Keratinocyte (primary cell): ENCODE measurements around the gene SREBF1. TPM values are rescaled to one million over a fixed set of nuclear protein-coding genes. Genes with fewer than 3 reads are reported as not detected.
A peak's percentile ranks its signal among the peaks of the same experiment; 100 is the strongest.

ENCODE experiments used
- DNase-seq: peaks from one replicate; pipeline ENCODE4 v3.0.0-alpha.2; 2011; ENCODE audit warnings: low read depth, missing footprints, low spot score
- FAIRE-seq: peaks from 2 replicates; lab custom pipeline; 2011; peaks lifted over from hg19 to GRCh38; lab: Jason Lieb, UNC
- H2AFZ ChIP-seq: 2 replicates; pipeline ENCODE4 v1.6.0; 2012; ENCODE audit warnings: low read length, control low read depth, inconsistent platforms; ENCODE audit not compliant: control insufficient read depth
- H3K27ac ChIP-seq: 2 replicates; pipeline ENCODE4 v1.5.1; 2011; ENCODE audit warnings: low read length; ENCODE audit not compliant: control insufficient read depth, insufficient read depth
- H3K27me3 ChIP-seq: 3 replicates; pipeline ENCODE4 v1.6.0; 2011; ENCODE audit warnings: low read length; ENCODE audit not compliant: control insufficient read depth, insufficient read depth; ENCODE audit errors: extremely low read depth
- H3K36me3 ChIP-seq, 2 experiments: 2 replicates in 1 of 2; 3 replicates in 1 of 2; pipeline ENCODE4 v1.5.1; 2011; ENCODE audit warnings: low read length in 2 of 2, mild to moderate bottlenecking in 1 of 2; ENCODE audit not compliant: control insufficient read depth in 2 of 2, insufficient read depth in 2 of 2; ENCODE audit errors: extremely low read depth in 1 of 2
- H3K4me1 ChIP-seq: 3 replicates; pipeline ENCODE4 v1.5.1; 2011; ENCODE audit warnings: low read length; ENCODE audit not compliant: control insufficient read depth, insufficient read depth; ENCODE audit errors: extremely low read depth
- H3K4me2 ChIP-seq: 3 replicates; pipeline ENCODE4 v1.6.0; 2011; ENCODE audit warnings: low read depth, low read length; ENCODE audit not compliant: control insufficient read depth, insufficient read depth; ENCODE audit errors: extremely low read depth
- H3K4me3 ChIP-seq, 3 experiments: fragments of 200-600 bp in 1 of 3; sonication (generic) in 1 of 3; 2 replicates in 2 of 3; 3 replicates in 1 of 3; pipeline ENCODE4 v1.5.1; 2011 to 2016; ENCODE audit warnings: low read length in 3 of 3, mild to moderate bottlenecking in 3 of 3, control low read depth in 2 of 3, inconsistent platforms in 1 of 3, low read depth in 1 of 3, mixed read lengths in 1 of 3, mixed run types in 1 of 3, moderate library complexity in 1 of 3; ENCODE audit not compliant: control insufficient read depth in 2 of 3, insufficient read depth in 2 of 3; ENCODE audit errors: extremely low read depth in 1 of 3
- H3K79me2 ChIP-seq: 2 replicates; pipeline ENCODE4 v1.6.0; 2012; ENCODE audit warnings: low read length; ENCODE audit not compliant: control insufficient read depth, insufficient read depth
- H3K9ac ChIP-seq: 3 replicates; pipeline ENCODE4 v1.6.0; 2011; ENCODE audit warnings: low read length; ENCODE audit not compliant: control insufficient read depth, insufficient read depth; ENCODE audit errors: extremely low read depth
- H3K9me1 ChIP-seq: 3 replicates; pipeline ENCODE4 v1.6.0; 2011; ENCODE audit warnings: low read length; ENCODE audit not compliant: control insufficient read depth, insufficient read depth; ENCODE audit errors: extremely low read depth
- H3K9me3 ChIP-seq: 2 replicates; pipeline ENCODE4 v1.5.1; 2012; ENCODE audit warnings: low read depth, low read length; ENCODE audit not compliant: control insufficient read depth
- H4K20me1 ChIP-seq: 3 replicates; pipeline ENCODE4 v1.6.0; 2011; ENCODE audit warnings: low read length; ENCODE audit not compliant: control insufficient read depth, insufficient read depth; ENCODE audit errors: extremely low read depth
- EZH2 ChIP-seq: IDR thresholded peaks from one replicate; pipeline ENCODE4 v1.6.1; 2012; ENCODE audit warnings: inconsistent platforms, mild to moderate bottlenecking, low read length, moderate library complexity
- dilution Hi-C: fragments of 300-500 bp; cut with MboI; formaldehyde crosslinking; loops from one replicate; pipeline ENCODE4 v1.7.0; 2020; ENCODE audit warnings: low sequenced_read_pairs; ENCODE audit not compliant: extremely low pct_ligation_motif_present
- polyA plus RNA-seq, 5 experiments: library from polyadenylated mRNA; depleted of rRNA in 3 of 5; stranded (reverse) in 3 of 5; stranded (forward) in 1 of 5; unstranded in 1 of 5; fragments of >200 nt; gene quantifications; 1 replicate in 1 of 5; 2 replicates in 3 of 5; 3 replicates in 1 of 5; pipeline versions ENCODE4 v1.2.1 to v1.2.3, GENCODE V29; 2011 to 2012; ENCODE audit warnings: missing spikeins in 2 of 5, low read depth in 1 of 5, low replicate concordance in 1 of 5
- TF ChIP-seq, protein P1 (sequence below), 3 experiments: IDR thresholded peaks in 1 of 3; conservative IDR thresholded peaks in 1 of 3; optimal IDR thresholded peaks in 1 of 3; 2 replicates in 2 of 3; 3 replicates in 1 of 3; pipeline versions ENCODE3 to v1.5.1; 2011; ENCODE audit warnings: low read length in 3 of 3, mild to moderate bottlenecking in 3 of 3, moderate library complexity in 2 of 3, control low read depth in 1 of 3, inconsistent platforms in 1 of 3; ENCODE audit not compliant: insufficient read depth in 2 of 3; ENCODE audit errors: extremely low read depth in 1 of 3

Gene SREBF1
- polyA plus RNA-seq, 1 donor (not counting 4 experiments of a cell fraction or from before 2014, with no cell fraction given): 51.7 TPM

DNA sequence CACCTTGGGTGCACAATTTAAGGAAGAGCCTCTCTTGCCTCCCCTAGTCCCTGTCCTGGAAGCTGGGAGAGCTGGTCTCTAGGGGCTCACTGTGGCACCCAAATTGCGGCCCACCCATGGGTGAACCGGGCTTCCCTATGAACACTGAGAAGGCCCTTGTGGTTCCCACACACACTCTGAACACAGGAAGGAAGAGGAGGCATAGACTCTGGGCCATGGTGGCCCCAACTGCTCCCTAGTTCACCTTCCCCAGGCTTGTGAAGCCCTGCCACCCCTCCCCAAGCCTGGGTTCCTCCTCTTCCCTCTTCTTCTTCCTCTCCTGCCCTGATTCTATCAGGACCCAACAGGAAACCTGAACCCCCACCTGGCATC, 10.5 kb downstream of the SREBF1 start:
- FAIRE-seq: no peak
- peaks cover 82% of the 10 kb centered on the region for H3K79me2 ChIP-seq

DNA sequence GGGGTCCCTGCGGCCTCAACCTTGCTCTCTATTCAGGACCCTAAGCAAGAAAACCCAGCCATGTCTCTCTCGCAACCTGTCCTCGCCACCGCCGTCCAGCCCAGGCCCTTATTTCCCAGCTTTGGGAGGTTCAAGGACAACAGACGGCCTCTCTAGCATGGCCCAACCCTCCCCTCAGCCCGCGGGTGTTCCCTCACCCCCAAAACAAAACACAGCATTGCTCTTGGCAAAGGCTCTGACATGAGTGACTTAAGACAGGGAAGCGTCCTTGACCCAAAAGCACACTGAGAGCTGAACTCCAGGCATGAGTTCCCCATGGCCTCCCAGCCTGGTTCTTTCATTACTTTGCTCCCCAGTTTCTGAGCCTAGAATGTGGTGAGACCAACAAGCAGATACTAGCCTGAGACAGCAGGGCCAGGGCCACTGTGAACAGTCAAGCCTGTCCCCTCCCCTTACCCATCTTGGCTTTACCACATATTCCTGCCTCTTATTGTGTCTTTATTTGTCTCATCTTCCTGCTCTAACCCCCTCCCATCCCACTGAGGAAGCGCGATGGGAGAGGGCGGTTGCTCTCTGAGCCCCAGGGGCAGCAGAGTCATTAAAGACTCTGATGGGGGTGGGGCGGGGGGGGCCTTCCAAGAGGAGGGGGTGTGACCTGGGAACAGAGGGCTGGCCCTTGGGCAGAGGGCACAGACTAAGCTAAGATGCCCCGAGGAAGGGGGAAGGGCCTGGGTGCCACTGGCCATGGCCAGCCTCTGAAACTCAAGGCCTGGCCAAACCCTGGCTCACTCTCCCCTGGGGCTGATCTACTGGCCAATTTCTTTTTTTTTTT, 11.8 kb downstream of the SREBF1 start:
- Histone ChIP-seq H3K27me3 (no peaks in the 10 kb centered on the region), H3K79me2 (peaks cover 82% of the 10 kb centered on the region), H4K20me1 (peaks cover 26% of the 10 kb centered on the region), H3K9ac (peak overlapping the region; percentile 66), H3K27ac (peak overlapping the region; percentile 96), H3K4me1 (peaks cover 68% of the 10 kb centered on the region), H2AFZ (no peak overlapping the region), H3K9me3 (no peaks in the 10 kb centered on the region), H3K4me3 (peak overlapping the region in 1 of 3 experiments; percentile 13), H3K36me3 (peaks cover 12 to 19% of the 10 kb centered on the region in 2 experiments), H3K9me1 (peaks cover 4% of the 10 kb centered on the region), H3K4me2 (peak overlapping the region; percentile 59)
- FAIRE-seq (peak; percentile 56), DNase-seq (no peak)
- dilution Hi-C loops: no loop called here
- no peak for TF ChIP-seq EZH2
- TF ChIP-seq, protein P1, sequence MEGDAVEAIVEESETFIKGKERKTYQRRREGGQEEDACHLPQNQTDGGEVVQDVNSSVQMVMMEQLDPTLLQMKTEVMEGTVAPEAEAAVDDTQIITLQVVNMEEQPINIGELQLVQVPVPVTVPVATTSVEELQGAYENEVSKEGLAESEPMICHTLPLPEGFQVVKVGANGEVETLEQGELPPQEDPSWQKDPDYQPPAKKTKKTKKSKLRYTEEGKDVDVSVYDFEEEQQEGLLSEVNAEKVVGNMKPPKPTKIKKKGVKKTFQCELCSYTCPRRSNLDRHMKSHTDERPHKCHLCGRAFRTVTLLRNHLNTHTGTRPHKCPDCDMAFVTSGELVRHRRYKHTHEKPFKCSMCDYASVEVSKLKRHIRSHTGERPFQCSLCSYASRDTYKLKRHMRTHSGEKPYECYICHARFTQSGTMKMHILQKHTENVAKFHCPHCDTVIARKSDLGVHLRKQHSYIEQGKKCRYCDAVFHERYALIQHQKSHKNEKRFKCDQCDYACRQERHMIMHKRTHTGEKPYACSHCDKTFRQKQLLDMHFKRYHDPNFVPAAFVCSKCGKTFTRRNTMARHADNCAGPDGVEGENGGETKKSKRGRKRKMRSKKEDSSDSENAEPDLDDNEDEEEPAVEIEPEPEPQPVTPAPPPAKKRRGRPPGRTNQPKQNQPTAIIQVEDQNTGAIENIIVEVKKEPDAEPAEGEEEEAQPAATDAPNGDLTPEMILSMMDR (optimal IDR thresholded peaks at IDR 0.05 in 1 of 3, IDR thresholded peaks at IDR 0.05 in 1 of 3, conservative IDR thresholded peaks at IDR 0.05 in 1 of 3; ENCODE audit: extremely low read depth in 1 of 3, insufficient read depth in 2 of 3, low read length in 3 of 3): no peak

More for the DNA sequence above, 10.5 kb downstream of the SREBF1 start:
- TF ChIP-seq, protein P1 (optimal IDR thresholded peaks at IDR 0.05 in 1 of 3, IDR thresholded peaks at IDR 0.05 in 1 of 3, conservative IDR thresholded peaks at IDR 0.05 in 1 of 3; ENCODE audit: extremely low read depth in 1 of 3, insufficient read depth in 2 of 3, low read length in 3 of 3): no peak
- TF ChIP-seq EZH2: no peak
- Histone ChIP-seq H3K4me1 (peaks cover 58% of the 10 kb centered on the region), H2AFZ (no peak overlapping the region), H3K9me1 (peaks cover 4% of the 10 kb centered on the region), H4K20me1 (peaks cover 23% of the 10 kb centered on the region), H3K4me2 (peak overlapping the region; percentile 13), H3K27me3 (no peaks in the 10 kb centered on the region), H3K36me3 (peaks cover 11 to 22% of the 10 kb centered on the region in 2 experiments), H3K4me3 (no peak overlapping the region), H3K9me3 (no peaks in the 10 kb centered on the region), H3K9ac (no peak overlapping the region), H3K27ac (peak overlapping the region; percentile 22)
- dilution Hi-C loops: no loop called here
- DNase-seq: no peak
